ENCODE results near the gene SLC25A29.

DNA sequence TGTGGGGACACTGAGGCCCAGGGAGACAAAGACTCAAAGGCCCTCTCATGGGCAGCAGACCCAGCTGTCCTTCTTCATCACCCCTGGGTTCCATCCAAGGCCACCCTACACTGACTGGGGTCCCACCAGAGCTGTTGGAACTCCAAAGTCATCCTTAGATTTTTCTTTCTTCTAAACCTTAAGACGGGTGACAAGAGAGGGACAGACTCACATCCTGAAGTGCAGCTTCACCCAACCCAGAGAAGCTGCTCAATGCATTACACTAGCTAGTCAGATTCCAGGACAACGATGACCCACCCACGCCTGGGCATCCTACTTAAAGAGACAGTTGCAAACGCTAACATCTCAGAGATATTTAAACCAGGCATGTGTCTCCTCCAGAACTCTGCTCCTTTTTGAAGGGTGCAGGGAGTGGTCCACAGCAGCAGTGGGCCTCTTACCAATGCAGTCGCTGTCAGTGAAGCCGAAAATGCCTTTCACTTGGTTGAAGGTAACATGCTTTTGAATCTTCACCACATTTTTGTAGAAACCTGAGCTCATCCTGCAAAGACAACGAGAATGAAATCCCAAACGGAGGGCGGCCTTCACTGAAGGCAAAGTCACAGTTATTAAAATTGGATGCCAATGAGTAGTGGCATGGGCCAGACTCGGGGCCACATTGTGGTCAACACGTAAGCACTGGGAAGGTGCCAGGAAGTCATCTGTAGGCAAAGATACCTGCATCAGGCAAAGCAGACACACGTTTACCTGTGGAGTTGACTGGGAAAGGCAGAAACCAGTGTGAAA lies 40.3 kb upstream of the SLC25A29 start:
- TF ChIP-seq, protein P1, sequence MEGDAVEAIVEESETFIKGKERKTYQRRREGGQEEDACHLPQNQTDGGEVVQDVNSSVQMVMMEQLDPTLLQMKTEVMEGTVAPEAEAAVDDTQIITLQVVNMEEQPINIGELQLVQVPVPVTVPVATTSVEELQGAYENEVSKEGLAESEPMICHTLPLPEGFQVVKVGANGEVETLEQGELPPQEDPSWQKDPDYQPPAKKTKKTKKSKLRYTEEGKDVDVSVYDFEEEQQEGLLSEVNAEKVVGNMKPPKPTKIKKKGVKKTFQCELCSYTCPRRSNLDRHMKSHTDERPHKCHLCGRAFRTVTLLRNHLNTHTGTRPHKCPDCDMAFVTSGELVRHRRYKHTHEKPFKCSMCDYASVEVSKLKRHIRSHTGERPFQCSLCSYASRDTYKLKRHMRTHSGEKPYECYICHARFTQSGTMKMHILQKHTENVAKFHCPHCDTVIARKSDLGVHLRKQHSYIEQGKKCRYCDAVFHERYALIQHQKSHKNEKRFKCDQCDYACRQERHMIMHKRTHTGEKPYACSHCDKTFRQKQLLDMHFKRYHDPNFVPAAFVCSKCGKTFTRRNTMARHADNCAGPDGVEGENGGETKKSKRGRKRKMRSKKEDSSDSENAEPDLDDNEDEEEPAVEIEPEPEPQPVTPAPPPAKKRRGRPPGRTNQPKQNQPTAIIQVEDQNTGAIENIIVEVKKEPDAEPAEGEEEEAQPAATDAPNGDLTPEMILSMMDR (conservative IDR thresholded peaks at IDR 0.05 in 1 of 2, IDR thresholded peaks at IDR 0.05 in 1 of 2; ENCODE audit: low read depth in 1 of 2, low read length in 2 of 2): no peak
- TF ChIP-seq EZH2 (IDR thresholded peaks at IDR 0.05; ENCODE audit: low read length, missing control alignments): no peak
